Stimulated activated naive CD8-positive, alpha-beta T cell treated with anti-CD3 and anti-CD28 coated beads, Interleukin-15, Interleukin-2, amounts not matched to agents 100 ng/mL and 50 ng/mL, for 24 hours (primary cell): Measurements from ENCODE around the gene GDPD3.

Experiments
- H3K27ac Mint-ChIP-seq: one replicate; pipeline ENCODE4 v1.8.0; 2021; ENCODE audit warnings: mild to moderate bottlenecking, mixed read lengths
- H3K27me3 Mint-ChIP-seq: one replicate; pipeline ENCODE4 v1.8.0; 2021; ENCODE audit warnings: mixed read lengths
- H3K36me3 Mint-ChIP-seq: one replicate; pipeline ENCODE4 v1.8.0; 2021; ENCODE audit warnings: low read depth, mixed read lengths
- H3K4me1 Mint-ChIP-seq: one replicate; pipeline ENCODE4 v1.8.0; 2021; ENCODE audit warnings: low read depth, mixed read lengths
- H3K4me3 Mint-ChIP-seq: one replicate; pipeline ENCODE4 v1.8.0; 2021; ENCODE audit warnings: mild to moderate bottlenecking, mixed read lengths
- H3K9me3 Mint-ChIP-seq: one replicate; pipeline ENCODE4 v1.8.0; 2021; ENCODE audit warnings: mixed read lengths

Gene GDPD3

DNA sequence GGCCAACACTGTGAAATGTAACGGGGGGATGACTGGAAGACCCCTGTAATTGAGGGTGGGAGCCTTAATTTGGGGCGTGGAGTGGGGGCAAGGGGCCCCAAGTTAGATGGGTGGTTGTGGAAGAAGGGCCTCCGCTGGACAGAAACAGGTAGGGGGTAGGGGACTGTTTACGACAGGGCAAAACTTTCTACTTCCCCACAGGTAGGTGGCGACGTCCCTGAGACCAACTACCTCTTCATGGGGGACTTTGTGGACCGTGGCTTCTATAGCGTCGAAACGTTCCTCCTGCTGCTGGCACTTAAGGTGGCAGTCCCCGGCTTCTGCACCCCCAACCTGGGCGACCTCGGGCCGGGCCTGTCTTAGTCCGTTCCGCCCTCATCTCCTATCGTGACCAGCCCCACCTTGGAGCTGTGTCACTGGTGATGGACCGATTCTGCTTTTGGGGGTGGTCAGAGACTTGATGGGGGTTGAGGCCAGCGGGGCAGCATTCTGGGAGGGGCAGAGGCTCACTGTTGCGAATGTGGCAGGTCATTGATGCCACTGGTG lies 30.7 kb downstream of the GDPD3 start:
- H3K4me1 Mint-ChIP-seq = peaks cover 7% of the 10 kb centered on the region
- no peak overlapping the region for H3K4me3 Mint-ChIP-seq
- H3K9me3 Mint-ChIP-seq = no peaks in the 10 kb centered on the region
- no peak overlapping the region for H3K27ac Mint-ChIP-seq
- peaks cover 52% of the 10 kb centered on the region for H3K36me3 Mint-ChIP-seq
- H3K27me3 Mint-ChIP-seq = no peaks in the 10 kb centered on the region

GRCh38 chr16:30079480-30079879 lies 33.9 kb downstream of the GDPD3 start:
- H3K36me3 Mint-ChIP-seq = peaks cover 65% of the 10 kb centered on the region
- peaks cover 30% of the 10 kb centered on the region for H3K4me1 Mint-ChIP-seq
- no peaks in the 10 kb centered on the region for H3K9me3 Mint-ChIP-seq
- H3K27ac Mint-ChIP-seq = no peak overlapping the region
- no peak overlapping the region for H3K4me3 Mint-ChIP-seq
- H3K27me3 Mint-ChIP-seq = no peaks in the 10 kb centered on the region

GRCh38 chr16:30078744-30079143 lies 34.6 kb downstream of the GDPD3 start:
- Mint-ChIP-seq H3K9me3 (no peaks in the 10 kb centered on the region), H3K27ac (no peak overlapping the region), H3K36me3 (peaks cover 58% of the 10 kb centered on the region), H3K27me3 (no peaks in the 10 kb centered on the region), H3K4me1 (peaks cover 30% of the 10 kb centered on the region), H3K4me3 (no peak overlapping the region)

DNA sequence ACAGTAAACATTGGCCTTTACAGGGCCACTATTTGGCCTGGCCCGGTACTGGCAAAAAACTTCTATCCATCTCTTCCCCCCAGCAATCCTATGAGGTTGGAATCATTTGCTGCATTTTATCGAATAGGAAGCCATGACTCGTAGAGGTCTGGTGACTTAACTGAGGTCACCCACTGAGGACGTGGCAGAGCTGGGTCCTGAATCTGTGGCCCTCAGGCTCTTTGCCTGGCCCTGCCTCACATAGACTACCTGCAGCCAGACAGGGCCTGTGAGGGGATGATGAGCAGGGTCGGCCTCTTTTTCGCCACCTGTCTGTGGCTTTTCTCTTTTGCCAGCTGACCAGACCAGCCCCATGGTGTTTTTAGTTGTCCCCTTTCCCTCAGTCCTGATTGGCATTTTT lies 35.7 kb downstream of the GDPD3 start:
- Mint-ChIP-seq H3K27me3 (no peaks in the 10 kb centered on the region), H3K27ac (peak overlapping the region; percentile 95), H3K4me1 (peaks cover 30% of the 10 kb centered on the region), H3K4me3 (peak overlapping the region; percentile 92), H3K9me3 (no peaks in the 10 kb centered on the region), H3K36me3 (peaks cover 48% of the 10 kb centered on the region)

GRCh38 chr16:30076276-30076791 lies 37.0 kb downstream of the GDPD3 start:
- H3K9me3 Mint-ChIP-seq = no peaks in the 10 kb centered on the region
- H3K27ac Mint-ChIP-seq = peak overlapping the region; percentile 95
- peaks cover 30% of the 10 kb centered on the region for H3K4me1 Mint-ChIP-seq
- H3K36me3 Mint-ChIP-seq = peaks cover 49% of the 10 kb centered on the region
- no peaks in the 10 kb centered on the region for H3K27me3 Mint-ChIP-seq
- H3K4me3 Mint-ChIP-seq = peak overlapping the region; percentile 92

- peaks cover 55% of the 10 kb centered on the region for H3K36me3 Mint-ChIP-seq
- H3K4me1 Mint-ChIP-seq = peaks cover 30% of the 10 kb centered on the region
- no peaks in the 10 kb centered on the region for H3K9me3 Mint-ChIP-seq
- peak within 1 kb of the TSS; percentile 95 for H3K27ac Mint-ChIP-seq
- H3K27me3 Mint-ChIP-seq = no peaks in the 10 kb centered on the region
- H3K4me3 Mint-ChIP-seq = peak within 1 kb of the TSS; percentile 92
These were observed 37.6 kb downstream of the GDPD3 start, which contains the start of gene PPP4C for GRCh38 chr16:30075503-30076275. PPP4C (plus strand) TSS chr16:30075994; CDS start chr16:30076378, 384 bp downstream.

- H3K4me3 Mint-ChIP-seq = no peak overlapping the region
- peaks cover 42% of the 10 kb centered on the region for H3K4me1 Mint-ChIP-seq
- H3K9me3 Mint-ChIP-seq = no peaks in the 10 kb centered on the region
- H3K27me3 Mint-ChIP-seq = no peaks in the 10 kb centered on the region
- H3K36me3 Mint-ChIP-seq = peaks cover 62% of the 10 kb centered on the region
- no peak overlapping the region for H3K27ac Mint-ChIP-seq
These were observed 42.8 kb downstream of the GDPD3 start for GRCh38 chr16:30070490-30070889.

- Mint-ChIP-seq H3K36me3 (peaks cover 68% of the 10 kb centered on the region), H3K27ac (peak overlapping the region; percentile 89), H3K9me3 (no peaks in the 10 kb centered on the region), H3K4me3 (peak overlapping the region; percentile 37), H3K27me3 (no peaks in the 10 kb centered on the region), H3K4me1 (peaks cover 40% of the 10 kb centered on the region)
These were observed 43.5 kb downstream of the GDPD3 start for GRCh38 chr16:30069611-30070462.

DNA sequence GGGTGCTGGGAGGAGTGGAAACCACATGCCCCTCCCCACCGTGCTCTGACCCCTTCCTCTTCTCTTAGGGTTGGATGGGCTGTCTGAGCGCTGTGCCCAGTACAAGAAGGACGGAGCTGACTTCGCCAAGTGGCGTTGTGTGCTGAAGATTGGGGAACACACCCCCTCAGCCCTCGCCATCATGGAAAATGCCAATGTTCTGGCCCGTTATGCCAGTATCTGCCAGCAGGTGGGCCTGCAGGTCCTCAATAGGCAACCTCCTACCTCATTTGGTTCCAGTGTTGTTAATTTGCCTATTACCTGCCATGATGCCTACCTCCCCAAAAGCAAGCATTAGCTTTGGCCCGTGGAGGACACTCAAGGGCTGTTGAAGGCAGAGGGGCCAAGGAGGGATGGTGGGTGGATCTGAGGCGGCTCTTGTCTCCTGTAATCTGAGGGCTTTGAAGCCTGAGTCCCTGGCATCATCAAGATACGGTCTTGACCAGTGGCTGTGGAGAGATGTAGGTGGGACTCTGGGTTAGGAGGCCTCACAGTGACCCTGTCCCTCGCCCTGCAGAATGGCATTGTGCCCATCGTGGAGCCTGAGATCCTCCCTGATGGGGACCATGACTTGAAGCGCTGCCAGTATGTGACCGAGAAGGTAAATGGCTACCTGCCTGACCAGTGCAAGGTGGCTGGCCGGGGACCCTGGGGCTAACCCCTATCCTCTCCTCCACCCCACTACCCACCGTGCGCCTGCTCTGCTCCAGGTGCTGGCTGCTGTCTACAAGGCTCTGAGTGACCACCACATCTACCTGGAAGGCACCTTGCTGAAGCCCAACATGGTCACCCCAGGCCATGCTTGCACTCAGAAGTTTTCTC lies 44.4 kb downstream of the GDPD3 start:
- Mint-ChIP-seq H3K36me3 (peaks cover 73% of the 10 kb centered on the region), H3K4me3 (peak overlapping the region; percentile 65), H3K27me3 (no peaks in the 10 kb centered on the region), H3K27ac (peak overlapping the region; percentile 89), H3K4me1 (peaks cover 39% of the 10 kb centered on the region), H3K9me3 (no peaks in the 10 kb centered on the region)

- Mint-ChIP-seq H3K27me3 (no peaks in the 10 kb centered on the region), H3K4me1 (peaks cover 45% of the 10 kb centered on the region), H3K9me3 (no peaks in the 10 kb centered on the region), H3K4me3 (peak overlapping the region; percentile 65), H3K36me3 (peaks cover 74% of the 10 kb centered on the region), H3K27ac (peak overlapping the region; percentile 89)
These were observed 45.0 kb downstream of the GDPD3 start for GRCh38 chr16:30068333-30068732.

GRCh38 chr16:30067584-30067916 lies 45.8 kb downstream of the GDPD3 start:
- Mint-ChIP-seq H3K9me3 (no peaks in the 10 kb centered on the region), H3K4me1 (peaks cover 47% of the 10 kb centered on the region), H3K36me3 (peaks cover 74% of the 10 kb centered on the region), H3K27me3 (no peaks in the 10 kb centered on the region), H3K27ac (peak overlapping the region; percentile 97), H3K4me3 (peak overlapping the region; percentile 99)

DNA sequence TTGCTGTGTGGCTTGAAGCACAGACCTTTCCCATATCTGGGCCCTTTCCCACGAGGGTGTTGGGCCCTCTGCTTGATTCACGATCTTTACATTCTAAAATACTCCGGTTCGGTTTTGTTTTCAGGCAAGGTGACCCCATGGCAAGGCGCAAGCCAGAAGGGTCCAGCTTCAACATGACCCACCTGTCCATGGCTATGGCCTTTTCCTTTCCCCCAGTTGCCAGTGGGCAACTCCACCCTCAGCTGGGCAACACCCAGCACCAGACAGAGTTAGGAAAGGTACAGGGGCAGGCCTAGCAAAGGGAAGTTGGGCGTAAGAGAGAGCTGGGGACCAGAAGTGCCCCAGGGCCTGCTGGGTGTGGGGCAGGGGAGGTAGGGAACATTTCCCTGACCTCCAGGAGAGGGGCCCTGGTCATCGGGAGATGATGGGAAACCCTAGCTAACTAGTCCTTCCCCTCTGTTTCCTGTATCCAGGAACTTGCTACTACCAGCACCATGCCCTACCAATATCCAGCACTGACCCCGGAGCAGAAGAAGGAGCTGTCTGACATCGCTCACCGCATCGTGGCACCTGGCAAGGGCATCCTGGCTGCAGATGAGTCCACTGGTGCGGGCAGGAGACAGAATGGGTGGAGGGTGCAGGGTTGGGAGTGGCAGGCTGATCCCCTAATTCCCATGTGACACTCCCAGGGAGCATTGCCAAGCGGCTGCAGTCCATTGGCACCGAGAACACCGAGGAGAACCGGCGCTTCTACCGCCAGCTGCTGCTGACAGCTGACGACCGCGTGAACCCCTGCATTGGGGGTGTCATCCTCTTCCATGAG lies 46.4 kb downstream of the GDPD3 start:
- H3K27me3 Mint-ChIP-seq = no peaks in the 10 kb centered on the region
- peak overlapping the region; percentile 97 for H3K27ac Mint-ChIP-seq
- peaks cover 47% of the 10 kb centered on the region for H3K4me1 Mint-ChIP-seq
- H3K36me3 Mint-ChIP-seq = peaks cover 70% of the 10 kb centered on the region
- H3K4me3 Mint-ChIP-seq = peak overlapping the region; percentile 99
- H3K9me3 Mint-ChIP-seq = no peaks in the 10 kb centered on the region

- H3K36me3 Mint-ChIP-seq = peaks cover 62% of the 10 kb centered on the region
- peak overlapping the region; percentile 97 for H3K27ac Mint-ChIP-seq
- peak overlapping the region; percentile 99 for H3K4me3 Mint-ChIP-seq
- H3K4me1 Mint-ChIP-seq = peaks cover 47% of the 10 kb centered on the region
- no peaks in the 10 kb centered on the region for H3K27me3 Mint-ChIP-seq
- no peaks in the 10 kb centered on the region for H3K9me3 Mint-ChIP-seq
These were observed 47.2 kb downstream of the GDPD3 start for GRCh38 chr16:30065943-30066760.
